IPS-11a (cell line): Measurements from ENCODE around the gene TRAPPC2L.
"Not testable (repeated sequence)": the region's sequence is repeated elsewhere in the genome, so short reads cannot be mapped to it uniquely, and the experiment has no call there.

Source experiments
- H3K4me3 ChIP-seq: one replicate; pipeline ENCODE4 v1.5.1; 2013; ENCODE audit warnings: low read depth, low read length, control low read depth

The TRAPPC2L gene

DNA sequence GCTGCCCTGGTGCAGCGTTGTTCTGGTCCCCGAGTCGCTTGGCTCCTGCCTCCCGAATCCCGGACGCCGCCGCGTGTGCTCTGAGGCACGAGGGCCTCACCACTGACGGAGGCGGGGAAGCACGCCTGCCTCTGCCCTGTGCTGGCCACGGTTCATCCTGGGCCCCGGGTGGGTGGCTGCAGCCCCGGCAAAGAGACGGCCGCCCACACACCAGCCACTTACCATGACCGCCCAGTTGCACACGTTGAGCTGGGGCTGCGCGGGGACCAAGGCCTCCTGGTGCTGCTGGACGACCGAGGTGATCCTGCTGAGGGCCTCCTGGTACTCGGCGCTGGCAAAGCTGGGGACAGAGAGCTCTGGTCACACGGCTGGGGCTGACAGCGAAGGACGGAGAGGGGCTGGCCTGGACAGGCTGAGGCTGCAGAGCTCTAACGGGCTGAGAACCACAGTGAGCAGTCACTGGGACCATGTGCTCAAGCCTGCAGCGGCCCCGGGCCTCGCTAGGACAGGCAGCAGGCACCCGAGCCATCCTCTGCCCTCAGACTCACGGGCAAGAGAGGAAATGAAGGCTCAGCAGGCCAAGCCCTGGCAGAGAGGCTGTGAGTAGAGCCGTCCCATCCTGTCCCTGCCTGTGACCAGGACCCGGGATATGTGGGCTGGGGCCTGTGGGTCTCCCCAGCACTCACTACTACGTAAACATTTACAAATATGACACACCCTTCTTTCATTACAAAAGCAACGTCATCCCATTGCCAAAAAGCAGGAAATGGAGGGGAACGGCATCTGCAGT lies 38.9 kb upstream of the TRAPPC2L start:
- no peak overlapping the region for H3K4me3 ChIP-seq

- H3K4me3 ChIP-seq: no peak overlapping the region
Observed at GRCh38 chr16:88818575-88818874, 38.4 kb upstream of the TRAPPC2L start.

GRCh38 chr16:88819126-88819525 lies 37.8 kb upstream of the TRAPPC2L start:
- no peak overlapping the region for H3K4me3 ChIP-seq

DNA sequence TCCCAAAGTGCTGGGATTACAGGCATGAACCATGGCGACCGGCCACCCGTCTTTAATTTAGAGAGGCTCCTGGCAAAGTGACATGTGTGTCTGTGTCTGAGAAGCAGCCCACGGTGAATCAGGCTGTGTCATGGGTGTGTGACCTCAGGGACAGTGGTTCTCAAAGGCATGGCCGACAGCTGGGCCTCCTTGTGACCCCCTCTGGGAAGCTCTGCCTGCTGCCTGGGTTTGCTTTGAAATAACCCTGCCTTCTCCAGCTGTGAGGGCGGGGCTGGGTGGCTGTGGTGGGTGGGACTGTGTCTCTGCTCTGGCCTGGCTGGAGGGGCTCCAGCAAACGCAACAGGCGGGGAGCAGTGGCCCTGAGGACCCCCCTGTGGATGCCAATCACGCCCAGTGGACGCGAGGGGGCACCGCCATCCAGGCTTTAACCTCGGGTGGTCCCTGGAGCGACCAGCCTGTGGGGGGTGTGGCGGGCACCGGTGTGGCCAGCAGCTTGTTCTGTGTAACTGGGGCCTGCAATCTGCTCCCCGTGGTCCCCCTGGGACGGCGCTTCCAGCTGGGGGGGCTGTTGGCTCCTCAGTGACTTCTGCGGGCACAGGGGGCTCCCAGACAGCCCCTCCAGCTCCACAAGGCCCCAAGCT lies 36.4 kb upstream of the TRAPPC2L start:
- H3K4me3 ChIP-seq: no peak overlapping the region

DNA sequence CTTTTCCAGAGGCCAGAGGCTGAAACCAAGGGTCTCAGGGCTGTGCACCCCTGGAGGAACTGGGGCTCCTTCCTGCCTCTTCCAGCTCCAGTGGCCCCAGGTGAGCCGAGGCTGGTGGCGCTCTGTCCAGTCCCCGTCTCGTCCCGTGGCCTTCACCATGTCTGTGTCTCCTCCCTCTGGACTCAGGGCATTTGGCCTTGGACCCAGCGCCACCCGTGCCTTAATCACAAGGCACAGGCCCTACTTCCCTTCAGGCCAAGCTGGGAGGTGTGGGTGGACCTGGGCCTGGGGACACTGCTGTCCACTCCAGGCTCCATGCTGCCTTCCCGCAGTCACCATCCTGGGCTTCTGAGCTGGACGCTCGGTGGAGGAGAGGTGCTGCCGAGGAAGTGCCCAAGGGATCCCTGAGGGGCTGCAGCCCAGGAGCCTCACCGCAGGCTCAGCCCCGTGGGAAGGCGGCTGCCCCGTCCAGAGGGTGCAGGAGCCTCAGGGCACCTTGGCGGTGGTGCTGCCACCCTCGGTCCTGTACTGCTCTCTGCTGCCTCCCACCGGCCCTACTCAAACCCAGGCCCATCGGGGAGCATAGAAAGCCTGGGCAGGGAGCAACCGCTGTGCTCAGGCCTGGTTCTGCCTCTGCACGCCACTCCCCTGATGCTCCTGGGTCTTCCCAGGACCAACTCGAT lies 35.6 kb upstream of the TRAPPC2L start:
- H3K4me3 ChIP-seq: no peak overlapping the region

- H3K4me3 ChIP-seq: no peak overlapping the region
Observed at GRCh38 chr16:88822281-88823040, 34.5 kb upstream of the TRAPPC2L start.

DNA sequence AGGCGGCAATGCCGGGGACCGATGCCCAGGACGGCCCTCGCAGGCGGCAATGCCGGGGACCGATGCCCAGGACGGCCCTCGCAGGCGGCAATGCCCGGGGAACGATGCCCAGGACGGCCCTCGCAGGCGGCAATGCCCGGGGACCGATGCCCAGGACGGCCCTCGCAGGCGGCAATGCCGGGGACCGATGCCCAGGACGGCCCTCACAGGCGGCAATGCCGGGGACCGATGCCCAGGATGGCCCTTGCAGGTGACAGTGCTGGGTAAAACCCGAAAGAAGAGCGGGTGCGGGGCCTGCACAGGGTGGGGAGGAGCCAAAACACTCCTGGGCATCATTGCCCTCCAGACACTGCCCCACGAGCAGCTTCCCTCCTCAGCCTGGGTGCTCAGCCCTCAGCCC lies 33.3 kb upstream of the TRAPPC2L start:
- not testable (repeated sequence) for H3K4me3 ChIP-seq

DNA sequence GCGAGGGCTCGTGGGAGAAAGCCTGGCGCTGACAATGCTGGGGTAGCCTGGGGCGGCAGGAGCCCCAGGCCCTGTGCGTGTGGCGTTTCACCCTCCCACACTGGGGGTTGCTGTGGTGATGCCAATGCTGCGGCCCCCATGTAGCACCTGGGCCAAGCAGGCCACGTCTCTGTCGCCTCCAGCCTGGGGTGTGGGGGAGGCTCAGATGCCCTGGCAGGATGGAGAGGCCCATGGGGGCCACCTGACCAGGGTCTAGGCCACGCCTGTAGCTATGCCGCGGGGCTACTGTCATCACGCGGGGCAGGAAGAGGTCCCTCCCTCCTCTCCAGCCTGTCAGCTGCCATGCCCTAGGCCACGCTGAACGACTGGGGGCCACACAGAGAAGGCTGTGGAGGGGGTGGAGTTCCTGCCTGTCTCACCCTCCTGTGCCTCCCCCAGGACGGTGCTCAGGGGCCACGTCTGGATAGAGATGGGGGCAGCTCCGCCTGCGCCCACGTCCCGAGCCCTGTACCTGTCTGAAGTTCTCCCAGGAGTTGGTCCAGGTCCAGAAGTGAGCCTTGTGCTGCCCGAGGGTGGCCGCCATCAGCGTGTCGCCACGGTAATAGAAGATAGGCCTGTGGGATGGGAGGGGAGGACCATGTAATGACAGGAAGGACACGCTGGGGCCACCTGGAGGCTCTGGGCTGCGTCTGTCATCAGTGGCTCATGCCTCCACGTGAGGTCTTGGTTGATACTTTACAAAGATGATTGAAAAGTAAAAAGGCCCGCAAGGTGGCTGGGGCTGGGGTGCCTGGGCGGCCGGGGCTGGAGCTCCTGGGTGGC lies 32.5 kb upstream of the TRAPPC2L start:
- H3K4me3 ChIP-seq: no peak overlapping the region

DNA sequence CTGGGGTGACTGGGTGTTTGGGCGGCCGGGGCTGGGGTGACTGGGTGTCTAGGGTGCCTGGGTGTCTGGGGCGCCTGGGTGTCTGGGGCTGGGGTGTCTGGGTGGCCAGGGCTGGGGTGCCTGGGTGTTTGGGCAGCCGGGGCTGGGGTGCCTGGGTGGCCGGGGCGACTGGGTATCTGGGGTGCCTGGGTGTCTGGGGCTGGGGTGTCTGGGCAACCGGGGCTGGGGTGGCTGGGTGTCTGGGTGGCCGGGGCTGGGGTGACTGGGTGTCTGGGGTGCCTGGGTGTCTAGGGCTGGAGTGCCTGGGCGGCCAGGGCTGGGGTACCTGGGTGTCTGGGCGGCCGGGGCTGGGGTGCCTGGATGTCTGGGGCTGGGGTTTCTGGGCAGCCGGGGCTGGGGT lies 31.8 kb upstream of the TRAPPC2L start:
- no peak overlapping the region for H3K4me3 ChIP-seq

GRCh38 chr16:88826070-88826840 lies 30.7 kb upstream of the TRAPPC2L start:
- no peak overlapping the region for H3K4me3 ChIP-seq

- H3K4me3 ChIP-seq: no peak overlapping the region
Observed at GRCh38 chr16:88827727-88828126, 29.2 kb upstream of the TRAPPC2L start.

DNA sequence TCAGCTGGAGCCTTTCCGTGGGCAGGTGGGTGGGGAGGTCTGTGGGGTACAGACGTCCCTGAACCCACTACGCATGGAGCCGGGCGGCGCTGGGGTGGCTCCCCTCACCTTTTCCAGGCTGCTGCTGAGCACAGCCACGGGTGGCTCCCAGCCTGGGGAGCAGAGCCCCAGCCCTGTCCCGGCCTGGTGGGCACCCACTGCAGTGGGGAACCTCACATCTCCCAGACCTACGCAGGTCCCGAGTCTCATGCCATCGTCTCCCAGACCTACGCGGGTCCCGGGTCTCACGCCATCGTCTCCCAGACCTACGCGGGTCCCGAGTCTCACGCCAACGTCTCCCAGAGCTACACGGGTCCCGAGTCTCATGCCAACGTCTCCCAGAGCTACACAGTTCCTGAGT lies 28.2 kb upstream of the TRAPPC2L start:
- no peak overlapping the region for H3K4me3 ChIP-seq

- no peak overlapping the region for H3K4me3 ChIP-seq
Observed at GRCh38 chr16:88830258-88830657, 26.7 kb upstream of the TRAPPC2L start.

DNA sequence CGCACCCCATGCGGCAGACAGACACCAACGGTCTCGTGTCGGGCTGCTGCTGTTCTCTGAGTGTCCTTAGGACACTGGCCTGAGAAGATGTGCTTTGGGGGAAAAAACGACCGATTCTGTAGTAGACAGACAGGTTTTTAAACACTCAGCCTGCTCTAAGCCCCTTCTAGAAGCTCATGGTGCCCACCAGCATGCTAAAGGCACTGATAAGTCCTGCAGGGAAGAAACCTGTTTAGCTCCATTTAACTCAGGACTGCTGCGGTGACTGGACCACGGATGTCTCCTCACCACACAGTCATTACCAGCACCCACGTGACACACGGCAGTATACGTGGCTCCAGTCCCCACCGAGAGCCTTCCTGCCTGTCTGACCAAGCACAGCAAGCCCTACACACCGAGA lies 26.1 kb upstream of the TRAPPC2L start:
- H3K4me3 ChIP-seq: no peak overlapping the region

DNA sequence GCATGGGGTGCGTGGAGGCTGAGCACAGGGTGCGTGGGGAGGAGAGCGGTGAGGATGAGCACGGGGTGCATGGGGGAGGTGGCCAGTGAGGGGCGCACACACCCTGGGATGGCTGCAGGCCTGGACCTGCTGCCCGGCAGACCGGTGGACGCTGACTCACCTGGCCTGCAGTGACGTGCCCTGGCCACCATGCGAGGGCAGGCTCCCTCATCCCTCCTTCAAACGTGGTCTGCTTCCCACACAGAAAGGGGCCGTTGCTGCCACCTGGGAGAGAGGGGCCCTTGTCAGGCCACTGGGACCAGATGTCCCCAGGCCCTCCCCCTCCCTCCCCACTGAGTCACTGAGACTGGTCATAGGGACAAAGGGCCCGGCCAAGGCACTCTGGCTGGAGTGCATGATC lies 25.1 kb upstream of the TRAPPC2L start:
- no peak overlapping the region for H3K4me3 ChIP-seq

GRCh38 chr16:88833086-88833485 lies 23.8 kb upstream of the TRAPPC2L start:
- no peak overlapping the region for H3K4me3 ChIP-seq

DNA sequence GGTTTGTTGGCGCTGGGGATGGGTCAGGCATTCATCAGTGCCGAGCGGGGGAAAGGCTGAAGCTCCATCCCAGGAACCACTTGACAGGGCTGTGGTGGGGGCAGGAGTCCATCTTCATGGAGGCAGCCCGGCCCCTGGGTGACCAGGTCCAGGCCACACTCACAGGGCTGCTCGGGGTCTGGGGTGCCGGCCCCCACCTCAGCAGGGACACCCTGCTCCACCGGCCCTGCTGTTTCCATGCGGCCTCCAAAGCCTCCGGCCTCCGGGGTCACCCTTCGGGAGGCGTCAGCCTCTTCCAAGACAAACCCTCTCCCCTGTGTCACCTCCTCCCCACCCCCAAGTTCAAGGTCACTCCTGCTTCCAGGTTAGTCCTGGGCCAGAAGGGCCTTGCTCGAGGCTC lies 22.3 kb upstream of the TRAPPC2L start:
- no peak overlapping the region for H3K4me3 ChIP-seq

- no peak overlapping the region for H3K4me3 ChIP-seq
Observed at GRCh38 chr16:88835383-88835782, 21.5 kb upstream of the TRAPPC2L start.

- H3K4me3 ChIP-seq: no peak overlapping the region
Observed at GRCh38 chr16:88835818-88836217, 21.1 kb upstream of the TRAPPC2L start.

DNA sequence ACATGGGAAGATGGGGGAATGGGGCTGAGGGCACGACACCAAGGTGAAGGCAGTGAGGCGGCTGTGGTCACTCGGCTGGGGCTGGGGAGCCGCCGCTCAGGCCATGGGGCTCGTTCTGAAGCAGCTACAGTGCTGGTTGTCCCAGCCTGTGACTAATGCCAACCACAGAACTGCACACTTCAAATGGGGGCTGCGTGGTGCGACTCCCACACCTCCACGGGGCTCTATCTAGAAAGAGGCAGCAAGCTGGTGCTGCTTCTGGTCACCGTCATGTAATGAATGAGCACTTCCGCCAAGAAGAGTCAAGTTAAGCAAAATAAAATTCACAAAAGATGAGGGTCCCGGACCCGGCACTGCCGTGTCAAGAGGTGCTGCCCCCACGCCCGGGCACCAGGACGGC lies 20.1 kb upstream of the TRAPPC2L start:
- no peak overlapping the region for H3K4me3 ChIP-seq
